HEK293 (cell line): Measurements from ENCODE around the gene CCDC27.
A peak's percentile ranks its signal among the peaks of the same experiment; 100 is the strongest.

Experiments
- CTCF ChIA-PET: fragments of 350-600 bp; formaldehyde crosslinking; extraction: SDS; loops from one replicate; lab custom pipeline; 2021; ENCODE audit warnings: antibody characterized with exemption; lab: Yijun Ruan, JAX
- POLR2A ChIA-PET: fragments of 300-600 bp; formaldehyde crosslinking; extraction: SDS; loops from one replicate; lab custom pipeline; 2020; ENCODE audit warnings: antibody characterized with exemption, inconsistent platforms; lab: Yijun Ruan, JAX
- H3K27ac ChIP-seq: fragments of 200-500 bp; sonication (Bioruptor generic); 2 replicates; pipeline ENCODE4 v1.5.1; 2014; ENCODE audit warnings: low read depth, low read length, control low read depth, inconsistent platforms; ENCODE audit errors: extremely low read depth
- H3K36me3 ChIP-seq, 2 experiments: fragments of 200-500 bp in 1 of 2; sonication (Bioruptor generic) in 1 of 2; 1 replicate in 1 of 2; 2 replicates in 1 of 2; pipeline ENCODE4 v1.5.1; 2014 to 2017; ENCODE audit warnings: inconsistent platforms in 2 of 2, low read length in 2 of 2; ENCODE audit not compliant: control insufficient read depth in 2 of 2, insufficient read depth in 1 of 2
- H3K4me1 ChIP-seq: fragments of 200-500 bp; sonication (Bioruptor generic); 2 replicates; pipeline ENCODE4 v1.5.1; 2014; ENCODE audit warnings: mild to moderate bottlenecking, low read length, inconsistent platforms; ENCODE audit not compliant: control insufficient read depth, insufficient read depth
- H3K4me3 ChIP-seq: 2 replicates; pipeline ENCODE4 v1.5.1; 2011; ENCODE audit warnings: low read depth, mild to moderate bottlenecking, control low read depth, low read length, moderate library complexity
- H3K9me3 ChIP-seq: fragments of 200-500 bp; sonication (Bioruptor generic); 2 replicates; pipeline ENCODE4 v1.5.1; 2014; ENCODE audit warnings: low read depth, low read length, inconsistent platforms; ENCODE audit not compliant: control insufficient read depth, insufficient read depth
- KLF8 ChIP-seq: fragments of 450-650 bp; formaldehyde crosslinking; IDR thresholded peaks from 2 replicates; pipeline ENCODE4 v1.5.1; 2016; ENCODE audit warnings: missing biosample characterization, missing genetic modification characterization
- REPIN1 ChIP-seq: fragments of 450-650 bp; formaldehyde crosslinking; IDR thresholded peaks from 2 replicates; pipeline ENCODE4 v1.5.1; 2017; ENCODE audit warnings: missing biosample characterization, missing genetic modification characterization, low read depth
- ZBTB17 ChIP-seq: fragments of 450-650 bp; formaldehyde crosslinking; IDR thresholded peaks from 2 replicates; pipeline ENCODE4 v1.5.1; 2016; ENCODE audit warnings: missing biosample characterization, missing genetic modification characterization
- ZIC2 ChIP-seq: fragments of 450-650 bp; formaldehyde crosslinking; IDR thresholded peaks from 2 replicates; pipeline ENCODE4 v1.5.1; 2016; ENCODE audit warnings: missing biosample characterization, missing genetic modification characterization
- ZNF341 ChIP-seq: fragments of 450-650 bp; formaldehyde crosslinking; IDR thresholded peaks from 2 replicates; pipeline ENCODE4; 2016; ENCODE audit warnings: low read depth, missing biosample characterization, missing genetic modification characterization
- ZNF596 ChIP-seq: fragments of 450-650 bp; IDR thresholded peaks from 2 replicates; pipeline ENCODE4 v1.5.0; 2018; ENCODE audit warnings: missing biosample characterization, mild to moderate bottlenecking, missing genetic modification characterization, moderate library complexity
- ZNF629 ChIP-seq: fragments of 450-650 bp; formaldehyde crosslinking; IDR thresholded peaks from 2 replicates; pipeline ENCODE4 v1.5.1; 2017; ENCODE audit warnings: missing biosample characterization, missing genetic modification characterization
- ZNF830 ChIP-seq: fragments of 450-650 bp; IDR thresholded peaks from 2 replicates; pipeline ENCODE4 v1.5.0; 2018; ENCODE audit warnings: missing biosample characterization, missing genetic modification characterization, low read depth, mild to moderate bottlenecking, moderate library complexity
- TF ChIP-seq, protein P1 (sequence below): fragments of 450-650 bp; formaldehyde crosslinking; IDR thresholded peaks from 2 replicates; pipeline ENCODE4 v1.5.1; 2016; ENCODE audit warnings: missing biosample characterization, missing genetic modification characterization
- TF ChIP-seq, protein P2 (sequence below): fragments of 450-650 bp; formaldehyde crosslinking; IDR thresholded peaks from 2 replicates; pipeline ENCODE4 v1.5.1; 2016; ENCODE audit warnings: missing biosample characterization, missing genetic modification characterization
- TF ChIP-seq, protein P3 (sequence below): fragments of 450-650 bp; formaldehyde crosslinking; IDR thresholded peaks from 2 replicates; pipeline ENCODE4 v1.5.1; 2016; ENCODE audit warnings: missing biosample characterization, missing genetic modification characterization

Gene CCDC27

DNA sequence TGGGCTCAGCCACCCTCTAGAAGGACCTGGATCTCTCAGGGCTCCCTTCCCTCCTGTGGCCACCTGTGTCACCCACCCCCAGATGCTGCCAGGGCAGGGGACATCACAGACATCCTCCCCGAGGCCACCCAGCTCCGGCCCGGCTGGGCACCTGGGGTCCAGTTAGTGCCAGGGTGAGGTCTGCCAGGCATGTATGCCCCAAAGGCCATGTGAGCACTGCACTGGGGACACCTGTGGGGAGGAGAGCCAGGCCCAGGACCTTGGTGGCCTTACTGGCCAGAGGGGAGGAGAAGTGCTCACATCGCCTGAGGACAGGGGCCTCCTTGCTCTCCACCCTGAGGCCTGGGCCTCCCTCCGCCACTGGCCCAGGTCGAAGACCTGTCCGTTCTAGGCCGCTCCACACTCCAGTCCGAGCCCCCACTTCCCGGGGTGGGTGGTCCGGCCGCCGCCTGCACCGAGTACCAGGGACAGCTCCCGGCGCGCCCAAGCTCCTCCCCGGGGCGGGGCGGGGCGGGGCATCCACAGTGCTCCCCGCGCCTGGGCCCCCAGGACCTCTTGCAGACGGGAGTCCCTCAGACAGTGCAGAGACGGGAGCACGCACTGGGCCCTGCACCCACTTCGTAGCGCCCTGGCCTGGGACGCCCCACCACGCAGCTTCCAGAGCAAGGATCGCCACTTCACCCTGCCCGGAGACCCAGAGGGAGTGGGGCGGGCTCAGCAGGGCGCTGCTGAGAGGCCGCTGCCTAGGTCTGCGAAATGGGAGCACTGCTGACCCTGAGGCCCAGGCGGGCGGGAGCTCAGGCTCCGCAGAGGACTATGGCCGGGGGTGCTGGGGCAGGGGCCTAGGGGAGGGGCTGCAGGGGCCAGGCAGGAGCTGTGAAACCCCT lies 34.3 kb upstream of the CCDC27 start (continued):
- TF ChIP-seq, protein P1, sequence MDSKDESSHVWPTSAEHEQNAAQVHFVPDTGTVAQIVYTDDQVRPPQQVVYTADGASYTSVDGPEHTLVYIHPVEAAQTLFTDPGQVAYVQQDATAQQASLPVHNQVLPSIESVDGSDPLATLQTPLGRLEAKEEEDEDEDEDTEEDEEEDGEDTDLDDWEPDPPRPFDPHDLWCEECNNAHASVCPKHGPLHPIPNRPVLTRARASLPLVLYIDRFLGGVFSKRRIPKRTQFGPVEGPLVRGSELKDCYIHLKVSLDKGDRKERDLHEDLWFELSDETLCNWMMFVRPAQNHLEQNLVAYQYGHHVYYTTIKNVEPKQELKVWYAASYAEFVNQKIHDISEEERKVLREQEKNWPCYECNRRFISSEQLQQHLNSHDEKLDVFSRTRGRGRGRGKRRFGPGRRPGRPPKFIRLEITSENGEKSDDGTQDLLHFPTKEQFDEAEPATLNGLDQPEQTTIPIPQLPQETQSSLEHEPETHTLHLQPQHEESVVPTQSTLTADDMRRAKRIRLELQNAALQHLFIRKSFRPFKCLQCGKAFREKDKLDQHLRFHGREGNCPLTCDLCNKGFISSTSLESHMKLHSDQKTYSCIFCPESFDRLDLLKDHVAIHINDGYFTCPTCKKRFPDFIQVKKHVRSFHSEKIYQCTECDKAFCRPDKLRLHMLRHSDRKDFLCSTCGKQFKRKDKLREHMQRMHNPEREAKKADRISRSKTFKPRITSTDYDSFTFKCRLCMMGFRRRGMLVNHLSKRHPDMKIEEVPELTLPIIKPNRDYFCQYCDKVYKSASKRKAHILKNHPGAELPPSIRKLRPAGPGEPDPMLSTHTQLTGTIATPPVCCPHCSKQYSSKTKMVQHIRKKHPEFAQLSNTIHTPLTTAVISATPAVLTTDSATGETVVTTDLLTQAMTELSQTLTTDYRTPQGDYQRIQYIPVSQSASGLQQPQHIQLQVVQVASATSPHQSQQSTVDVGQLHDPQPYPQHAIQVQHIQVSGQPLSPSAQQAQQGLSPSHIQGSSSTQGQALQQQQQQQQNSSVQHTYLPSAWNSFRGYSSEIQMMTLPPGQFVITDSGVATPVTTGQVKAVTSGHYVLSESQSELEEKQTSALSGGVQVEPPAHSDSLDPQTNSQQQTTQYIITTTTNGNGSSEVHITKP (tag by site-specific recombination): no peak
- no peak for TF ChIP-seq REPIN1 (tag by site-specific recombination)

DNA sequence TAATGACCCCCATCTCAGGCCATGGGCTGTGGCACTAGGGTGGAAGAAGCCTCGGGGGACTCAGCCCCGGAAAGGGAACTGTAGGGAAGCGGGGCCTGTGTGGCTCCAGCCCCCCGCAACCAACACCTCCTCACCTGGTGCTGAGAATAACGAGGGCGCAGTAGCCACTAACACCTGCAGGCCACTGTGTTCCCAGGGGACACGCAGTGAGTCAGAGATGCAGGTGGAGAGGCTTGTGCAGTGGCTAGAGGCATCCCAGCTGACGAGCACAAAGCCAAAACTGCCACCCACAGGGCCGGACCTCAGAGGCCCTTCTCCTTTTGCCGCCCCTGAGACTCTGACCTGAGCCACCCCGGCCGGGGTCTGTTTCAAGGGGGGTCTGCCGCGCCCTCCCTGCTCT lies 33.5 kb upstream of the CCDC27 start:
- Histone ChIP-seq H3K4me3 (no peak overlapping the region), H3K36me3 (peaks cover 0 to 14% of the 10 kb centered on the region in 2 experiments; a peak in 1 of 3 replicates), H3K27ac (no peak overlapping the region), H3K4me1 (no peaks in the 10 kb centered on the region), H3K9me3 (no peaks in the 10 kb centered on the region)
- ChIA-PET POLR2A (no interaction called here), CTCF (interaction anchor here (0.5 kb wide), 1 partner anchor 226 kb away, joined by 3 read pairs; no protein-coding TSS in a partner anchor)
- TF ChIP-seq, protein P2, sequence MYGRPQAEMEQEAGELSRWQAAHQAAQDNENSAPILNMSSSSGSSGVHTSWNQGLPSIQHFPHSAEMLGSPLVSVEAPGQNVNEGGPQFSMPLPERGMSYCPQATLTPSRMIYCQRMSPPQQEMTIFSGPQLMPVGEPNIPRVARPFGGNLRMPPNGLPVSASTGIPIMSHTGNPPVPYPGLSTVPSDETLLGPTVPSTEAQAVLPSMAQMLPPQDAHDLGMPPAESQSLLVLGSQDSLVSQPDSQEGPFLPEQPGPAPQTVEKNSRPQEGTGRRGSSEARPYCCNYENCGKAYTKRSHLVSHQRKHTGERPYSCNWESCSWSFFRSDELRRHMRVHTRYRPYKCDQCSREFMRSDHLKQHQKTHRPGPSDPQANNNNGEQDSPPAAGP (tag by site-specific recombination): no peak
- TF ChIP-seq ZNF341 (no peak), ZNF830 (tag by site-specific recombination) (no peak), ZNF629 (tag by site-specific recombination) (no peak), KLF8 (tag by site-specific recombination) (peak; percentile 42; the same call in 1 of the 2 replicates)

DNA sequence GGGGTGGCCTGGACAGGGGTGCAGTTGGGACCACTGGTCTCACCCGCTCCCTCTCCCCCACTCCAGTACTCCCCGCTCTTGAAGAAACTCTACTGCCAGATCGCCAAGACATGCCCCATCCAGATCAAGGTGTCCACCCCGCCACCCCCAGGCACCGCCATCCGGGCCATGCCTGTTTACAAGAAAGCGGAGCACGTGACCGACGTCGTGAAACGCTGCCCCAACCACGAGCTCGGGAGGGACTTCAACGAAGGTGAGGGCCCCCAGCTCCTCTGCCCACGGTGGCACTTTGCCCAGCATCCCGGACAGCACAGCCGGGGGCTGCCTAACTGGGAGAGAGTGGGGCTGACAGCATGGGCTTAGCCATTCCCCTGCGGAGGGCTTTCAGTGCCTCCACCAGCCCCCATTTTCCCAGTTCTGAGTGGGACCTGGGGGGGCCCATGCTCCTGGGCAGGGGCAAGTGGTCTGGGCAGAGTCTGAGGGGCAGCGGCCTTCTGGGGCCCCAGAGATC lies 30.2 kb upstream of the CCDC27 start:
- ChIA-PET CTCF (no interaction called here), POLR2A (no interaction called here)
- Histone ChIP-seq H3K36me3 (peaks cover 0 to 17% of the 10 kb centered on the region in 2 experiments; a peak in 1 of 3 replicates), H3K4me1 (no peaks in the 10 kb centered on the region), H3K27ac (no peak overlapping the region), H3K9me3 (no peaks in the 10 kb centered on the region), H3K4me3 (no peak overlapping the region)
- no peak for TF ChIP-seq ZNF596 (tag by site-specific recombination)
- TF ChIP-seq ZIC2 (tag by site-specific recombination): peak; percentile 20; the same call in 1 of the 2 replicates

DNA sequence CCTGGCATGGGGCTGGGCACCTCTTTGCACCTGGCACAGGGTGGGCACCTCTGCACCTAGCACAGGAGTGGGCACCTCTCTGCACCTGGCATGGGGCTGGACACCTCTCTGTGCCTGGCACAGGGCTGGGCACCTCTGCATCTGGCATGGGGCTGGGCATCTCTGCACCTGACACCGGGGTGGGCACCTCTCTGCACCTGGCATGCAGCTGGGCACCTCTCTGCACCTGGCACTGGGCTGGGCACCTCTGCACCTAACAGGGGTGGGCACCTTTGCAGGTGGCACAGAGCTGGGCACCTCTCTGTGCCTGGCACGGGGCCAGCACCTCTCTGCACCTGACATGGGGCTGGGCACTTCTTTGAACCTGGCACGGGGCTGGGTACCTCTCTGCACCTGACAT lies 29.4 kb upstream of the CCDC27 start:
- H3K4me1 ChIP-seq: no peaks in the 10 kb centered on the region
- H3K27ac ChIP-seq: no peak overlapping the region
- H3K9me3 ChIP-seq: no peaks in the 10 kb centered on the region
- H3K4me3 ChIP-seq: no peak overlapping the region
- H3K36me3 ChIP-seq: peaks cover 0 to 25% of the 10 kb centered on the region in 2 experiments; a peak in 1 of 3 replicates
- no peak for TF ChIP-seq ZBTB17 (tag by site-specific recombination)
- TF ChIP-seq, protein P3, sequence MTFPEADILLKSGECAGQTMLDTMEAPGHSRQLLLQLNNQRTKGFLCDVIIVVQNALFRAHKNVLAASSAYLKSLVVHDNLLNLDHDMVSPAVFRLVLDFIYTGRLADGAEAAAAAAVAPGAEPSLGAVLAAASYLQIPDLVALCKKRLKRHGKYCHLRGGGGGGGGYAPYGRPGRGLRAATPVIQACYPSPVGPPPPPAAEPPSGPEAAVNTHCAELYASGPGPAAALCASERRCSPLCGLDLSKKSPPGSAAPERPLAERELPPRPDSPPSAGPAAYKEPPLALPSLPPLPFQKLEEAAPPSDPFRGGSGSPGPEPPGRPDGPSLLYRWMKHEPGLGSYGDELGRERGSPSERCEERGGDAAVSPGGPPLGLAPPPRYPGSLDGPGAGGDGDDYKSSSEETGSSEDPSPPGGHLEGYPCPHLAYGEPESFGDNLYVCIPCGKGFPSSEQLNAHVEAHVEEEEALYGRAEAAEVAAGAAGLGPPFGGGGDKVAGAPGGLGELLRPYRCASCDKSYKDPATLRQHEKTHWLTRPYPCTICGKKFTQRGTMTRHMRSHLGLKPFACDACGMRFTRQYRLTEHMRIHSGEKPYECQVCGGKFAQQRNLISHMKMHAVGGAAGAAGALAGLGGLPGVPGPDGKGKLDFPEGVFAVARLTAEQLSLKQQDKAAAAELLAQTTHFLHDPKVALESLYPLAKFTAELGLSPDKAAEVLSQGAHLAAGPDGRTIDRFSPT (tag by site-specific recombination): peak; percentile 91
- POLR2A ChIA-PET: no interaction called here
- CTCF ChIA-PET: interaction anchor here (0.6 to 1.0 kb wide), 2 partner anchors 70 to 188 kb away, joined by 3 to 5 read pairs; no protein-coding TSS in a partner anchor
